WTC11 (cell line): ENCODE data around the gene SURF2.

Experiments used
- ATF2 ChIP-seq: sonication (generic); formaldehyde crosslinking; IDR thresholded peaks from 2 replicates; pipeline ENCODE4 v1.8.1; 2022; ENCODE audit warnings: low read depth, missing genetic modification reagents, borderline replicate concordance
- ATF3 ChIP-seq: sonication (generic); formaldehyde crosslinking; conservative IDR thresholded peaks from 2 replicates; pipeline ENCODE4 v1.8.1; 2022; ENCODE audit warnings: mild to moderate bottlenecking, missing genetic modification reagents
- CTCF ChIP-seq: fragments of 200-600 bp; IDR thresholded peaks from 2 replicates; pipeline ENCODE4 v1.8.0; 2022; ENCODE audit warnings: antibody characterized with exemption
- KAT7 ChIP-seq: sonication (generic); formaldehyde crosslinking; IDR thresholded peaks from 2 replicates; pipeline ENCODE4 v1.8.1; 2023; ENCODE audit warnings: missing genetic modification reagents, mild to moderate bottlenecking, borderline replicate concordance
- MAX ChIP-seq: sonication (generic); formaldehyde crosslinking; IDR thresholded peaks from 2 replicates; pipeline ENCODE4 v1.8.0; 2022; ENCODE audit warnings: mild to moderate bottlenecking, missing genetic modification reagents
- MXD4 ChIP-seq: fragments of 250-450 bp; sonication (Bioruptor Pico); IDR thresholded peaks from 2 replicates; pipeline ENCODE4 v1.8.0; 2021; ENCODE audit warnings: mild to moderate bottlenecking, moderate library complexity, borderline replicate concordance
- NR2C2 ChIP-seq: sonication (generic); formaldehyde crosslinking; IDR thresholded peaks from 2 replicates; pipeline ENCODE4 v1.8.0; 2022; ENCODE audit warnings: mild to moderate bottlenecking, missing genetic modification reagents
- RELA ChIP-seq: sonication (generic); formaldehyde crosslinking; IDR thresholded peaks from 2 replicates; pipeline ENCODE4 v1.8.1; 2022; ENCODE audit warnings: missing genetic modification reagents, mild to moderate bottlenecking, borderline replicate concordance
- USF1 ChIP-seq: sonication (generic); formaldehyde crosslinking; IDR thresholded peaks from 2 replicates; pipeline ENCODE4 v1.8.0; 2022; ENCODE audit warnings: mild to moderate bottlenecking, missing genetic modification reagents

GRCh38 chr9:133347515-133347984 lies 8.8 kb upstream of the SURF2 start:
- TF ChIP-seq NR2C2 (CRISPR knock-in tag), result no peak
- no peak for TF ChIP-seq CTCF
- TF ChIP-seq MXD4 (CRISPR knock-in tag), result no peak
- no peak for TF ChIP-seq MAX (CRISPR knock-in tag)
- TF ChIP-seq USF1 (CRISPR knock-in tag), result no peak
- TF ChIP-seq KAT7, result no peak
- TF ChIP-seq RELA, result no peak
- TF ChIP-seq ATF2, result no peak
- no peak for TF ChIP-seq ATF3 (CRISPR knock-in tag)
